Measurements from ENCODE around the gene SHISA9.

SHISA9 gene

GRCh38 chr16:13005721-13006247 is 104.4 kb downstream of the SHISA9 start:
- no peak overlapping the region for H3K27ac ChIP-seq
- DNase-seq (ENCODE audit: low read depth, low spot score): no peak

- DNase-seq (ENCODE audit: low read depth, low spot score): no peak
- H3K27ac ChIP-seq: no peak overlapping the region
Measured at GRCh38 chr16:13012601-13013000, 111.2 kb downstream of the SHISA9 start.

- no peak overlapping the region for H3K27ac ChIP-seq
- DNase-seq (ENCODE audit: low read depth, low spot score): no peak
Measured at GRCh38 chr16:13013043-13013442, 111.6 kb downstream of the SHISA9 start.

GRCh38 chr16:13014476-13014875 is 113.1 kb downstream of the SHISA9 start:
- no peak for DNase-seq (ENCODE audit: low read depth, low spot score)
- no peak overlapping the region for H3K27ac ChIP-seq

GRCh38 chr16:13018026-13018425 is 116.6 kb downstream of the SHISA9 start:
- DNase-seq (ENCODE audit: low read depth, low spot score): no peak
- no peak overlapping the region for H3K27ac ChIP-seq

- H3K27ac ChIP-seq: no peak overlapping the region
- DNase-seq (ENCODE audit: low read depth, low spot score): no peak
Measured at GRCh38 chr16:13021996-13022395, 120.6 kb downstream of the SHISA9 start.

- DNase-seq (ENCODE audit: low read depth, low spot score): no peak
- no peak overlapping the region for H3K27ac ChIP-seq
Measured at GRCh38 chr16:13029786-13030185, 128.4 kb downstream of the SHISA9 start.

- no peak for DNase-seq (ENCODE audit: low read depth, low spot score)
- no peak overlapping the region for H3K27ac ChIP-seq
Measured at GRCh38 chr16:13030769-13031168, 129.4 kb downstream of the SHISA9 start.

GRCh38 chr16:13032911-13033310 is 131.5 kb downstream of the SHISA9 start:
- DNase-seq (ENCODE audit: low read depth, low spot score): no peak
- H3K27ac ChIP-seq: no peak overlapping the region

- no peak overlapping the region for H3K27ac ChIP-seq
- no peak for DNase-seq (ENCODE audit: low read depth, low spot score)
Measured at GRCh38 chr16:13036600-13036999, 135.2 kb downstream of the SHISA9 start.

GRCh38 chr16:13038591-13038990 is 137.2 kb downstream of the SHISA9 start:
- no peak overlapping the region for H3K27ac ChIP-seq

GRCh38 chr16:13039526-13039925 is 138.1 kb downstream of the SHISA9 start:
- no peak for DNase-seq (ENCODE audit: low read depth, low spot score)
- H3K27ac ChIP-seq: no peak overlapping the region

More at GRCh38 chr16:13038591-13038990, 137.2 kb downstream of the SHISA9 start:
- DNase-seq (ENCODE audit: low read depth, low spot score): no peak

GRCh38 chr16:13041180-13041579 is 139.8 kb downstream of the SHISA9 start:
- H3K27ac ChIP-seq: no peak overlapping the region
- no peak for DNase-seq (ENCODE audit: low read depth, low spot score)

GRCh38 chr16:13041646-13042290 is 140.4 kb downstream of the SHISA9 start:
- DNase-seq (ENCODE audit: low read depth, low spot score): no peak

GRCh38 chr16:13042291-13042685 is 140.9 kb downstream of the SHISA9 start:
- no peak overlapping the region for H3K27ac ChIP-seq
- DNase-seq (ENCODE audit: low read depth, low spot score): no peak

More at GRCh38 chr16:13041646-13042290, 140.4 kb downstream of the SHISA9 start:
- H3K27ac ChIP-seq: no peak overlapping the region

- no peak for DNase-seq (ENCODE audit: low read depth, low spot score)
- no peak overlapping the region for H3K27ac ChIP-seq
Measured at GRCh38 chr16:13046061-13046821, 144.8 kb downstream of the SHISA9 start.

- DNase-seq (ENCODE audit: low read depth, low spot score): no peak
- H3K27ac ChIP-seq: no peak overlapping the region
Measured at GRCh38 chr16:13047276-13047675, 145.9 kb downstream of the SHISA9 start.

GRCh38 chr16:13049688-13050087 is 148.3 kb downstream of the SHISA9 start:
- DNase-seq (ENCODE audit: low read depth, low spot score): no peak
- H3K27ac ChIP-seq: no peak overlapping the region

- H3K27ac ChIP-seq: no peak overlapping the region
- DNase-seq (ENCODE audit: low read depth, low spot score): no peak
Measured at GRCh38 chr16:13052431-13052830, 151.0 kb downstream of the SHISA9 start.

- no peak for DNase-seq (ENCODE audit: low read depth, low spot score)
- no peak overlapping the region for H3K27ac ChIP-seq
Measured at GRCh38 chr16:13055480-13055879, 154.1 kb downstream of the SHISA9 start.

GRCh38 chr16:13056607-13057006 is 155.2 kb downstream of the SHISA9 start:
- H3K27ac ChIP-seq: no peak overlapping the region
- no peak for DNase-seq (ENCODE audit: low read depth, low spot score)

GRCh38 chr16:13060932-13061331 is 159.5 kb downstream of the SHISA9 start:
- DNase-seq (ENCODE audit: low read depth, low spot score): no peak
- H3K27ac ChIP-seq: no peak overlapping the region

Measured in epithelial cell of prostate (primary cell).